RPMI8226 (cell line): ENCODE measurements around the gene DPP7.
A peak's percentile ranks its signal among the peaks of the same experiment; 100 is the strongest.

Experiments used
- DNase-seq: peaks from one replicate; pipeline ENCODE4 v3.0.0-alpha.2; 2015

Gene DPP7

GRCh38 chr9:137114613-137115393, at the start of gene DPP7:
Gene DPP7 (minus strand): TSS chr9:137114733. CDS start chr9:137114713, 20 bp downstream.
- DNase-seq, result peak; percentile 91

GRCh38 chr9:137163805-137164204, 49.3 kb upstream of the DPP7 start:
- DNase-seq, result no peak

- peak; percentile 22 for DNase-seq
Observed at GRCh38 chr9:137163365-137163715, 48.8 kb upstream of the DPP7 start.

GRCh38 chr9:137162505-137163364, 48.2 kb upstream of the DPP7 start:
- peak; percentile 30 for DNase-seq

- DNase-seq, result peak; percentile 25
Observed at GRCh38 chr9:137161558-137162486, 47.3 kb upstream of the DPP7 start.

- peak; percentile 37 for DNase-seq
Observed at GRCh38 chr9:137160716-137161557, 46.4 kb upstream of the DPP7 start.

GRCh38 chr9:137160054-137160425, 45.5 kb upstream of the DPP7 start:
- DNase-seq, result no peak

GRCh38 chr9:137159105-137160053, 44.8 kb upstream of the DPP7 start:
- DNase-seq, result peak; percentile 76

- DNase-seq, result peak; percentile 91
Observed at GRCh38 chr9:137158625-137159024, 44.1 kb upstream of the DPP7 start.

GRCh38 chr9:137157618-137158415, 43.3 kb upstream of the DPP7 start:
- DNase-seq, result peak; percentile 93

GRCh38 chr9:137156567-137157375, 42.2 kb upstream of the DPP7 start:
- DNase-seq, result peak; percentile 85

- no peak for DNase-seq
Observed at GRCh38 chr9:137152844-137153405, 38.4 kb upstream of the DPP7 start.

GRCh38 chr9:137150617-137151457, 36.3 kb upstream of the DPP7 start:
- peak; percentile 97 for DNase-seq

GRCh38 chr9:137149942-137150616, 35.5 kb upstream of the DPP7 start:
- DNase-seq, result peak; percentile 78

- peak; percentile 32 for DNase-seq
Observed at GRCh38 chr9:137149363-137149762, 34.8 kb upstream of the DPP7 start.

- DNase-seq, result no peak
Observed at GRCh38 chr9:137148661-137149060, 34.1 kb upstream of the DPP7 start.

GRCh38 chr9:137148242-137148641, 33.7 kb upstream of the DPP7 start:
- DNase-seq, result no peak
